ENCODE results near the gene RAD51B. TPM values are rescaled to one million over a fixed set of nuclear protein-coding genes. Genes with fewer than 3 reads are reported as not detected.

The RAD51B gene
- total RNA-seq, 1 experiment from 2014 or later = 14.2 TPM

- Mint-ChIP-seq H3K4me1 (peaks cover 12% of the 10 kb centered on the region), H3K27me3 (ENCODE audit: low read depth) (no peaks in the 10 kb centered on the region), H3K4me3 (no peak overlapping the region), H3K36me3 (no peaks in the 10 kb centered on the region), H3K9me3 (0 out of 2 replicates have a peak, but pooled peaks cover 4% of the 10 kb centered on the region), H3K27ac (no peak overlapping the region)
- ChIA-PET CTCF (no interaction called here), POLR2A (no interaction called here)
- ATAC-seq (no peak), DNase-seq (ENCODE audit: low spot score) (no peak)
- TF ChIP-seq GABPB1 (CRISPR knock-in tag; IDR thresholded peaks at IDR 0.05) (no peak), FOXP1 (CRISPR knock-in tag; IDR thresholded peaks at IDR 0.05; ENCODE audit: borderline replicate concordance) (no peak), NFE2L1 (CRISPR knock-in tag; IDR thresholded peaks at IDR 0.05) (no peak), CTCF (IDR thresholded peaks at IDR 0.05) (no peak), CREM (CRISPR knock-in tag; IDR thresholded peaks at IDR 0.05) (no peak)
Observed at GRCh38 chr14:68666899-68667298, 847.3 kb downstream of the RAD51B start.

DNA sequence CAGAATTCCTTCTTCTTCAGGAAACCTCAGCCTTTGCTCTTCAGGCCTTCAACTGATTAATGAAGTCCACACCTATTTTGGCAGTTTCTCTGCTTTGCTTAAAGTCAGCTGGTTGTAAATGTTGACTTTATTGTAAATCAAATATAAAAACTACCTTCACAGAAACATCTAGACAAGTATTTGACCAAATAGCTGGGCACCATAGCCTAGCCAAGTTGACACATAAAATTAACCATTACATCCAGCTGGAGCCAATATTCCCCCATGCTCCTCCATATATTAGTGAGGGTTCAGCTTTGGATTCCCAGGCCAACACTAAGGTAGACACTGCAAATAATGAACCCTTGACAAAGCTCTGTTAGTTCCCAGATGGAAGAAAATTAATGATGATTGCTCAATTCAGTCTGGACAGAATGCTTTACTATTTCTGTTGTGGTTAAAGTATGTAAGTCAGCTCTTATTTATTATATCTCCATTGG, 847.8 kb downstream of the RAD51B start:
- no peak for ATAC-seq
- H3K4me3 Mint-ChIP-seq = no peak overlapping the region
- peaks cover 10% of the 10 kb centered on the region for H3K4me1 Mint-ChIP-seq
- 0 out of 2 replicates have a peak, but pooled peaks cover 4% of the 10 kb centered on the region for H3K9me3 Mint-ChIP-seq
- no peak overlapping the region for H3K27ac Mint-ChIP-seq
- TF ChIP-seq, protein P1, sequence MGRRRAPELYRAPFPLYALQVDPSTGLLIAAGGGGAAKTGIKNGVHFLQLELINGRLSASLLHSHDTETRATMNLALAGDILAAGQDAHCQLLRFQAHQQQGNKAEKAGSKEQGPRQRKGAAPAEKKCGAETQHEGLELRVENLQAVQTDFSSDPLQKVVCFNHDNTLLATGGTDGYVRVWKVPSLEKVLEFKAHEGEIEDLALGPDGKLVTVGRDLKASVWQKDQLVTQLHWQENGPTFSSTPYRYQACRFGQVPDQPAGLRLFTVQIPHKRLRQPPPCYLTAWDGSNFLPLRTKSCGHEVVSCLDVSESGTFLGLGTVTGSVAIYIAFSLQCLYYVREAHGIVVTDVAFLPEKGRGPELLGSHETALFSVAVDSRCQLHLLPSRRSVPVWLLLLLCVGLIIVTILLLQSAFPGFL (CRISPR knock-in tag; IDR thresholded peaks at IDR 0.05; ENCODE audit: borderline replicate concordance) = no peak
- TF ChIP-seq ZNF671 (CRISPR knock-in tag; IDR thresholded peaks at IDR 0.05) (no peak), CREB1 (CRISPR knock-in tag; IDR thresholded peaks at IDR 0.05) (no peak), CBFB (CRISPR knock-in tag; IDR thresholded peaks at IDR 0.05; ENCODE audit: low read depth) (no peak), ZNF232 (CRISPR knock-in tag; IDR thresholded peaks at IDR 0.05) (no peak), CREM (CRISPR knock-in tag; IDR thresholded peaks at IDR 0.05) (no peak), GABPB1 (CRISPR knock-in tag; IDR thresholded peaks at IDR 0.05) (no peak), HMGXB4 (CRISPR knock-in tag; IDR thresholded peaks at IDR 0.05) (no peak), CTCF (IDR thresholded peaks at IDR 0.05) (no peak)
- POLR2A ChIA-PET = interaction anchor here (0.6 kb wide), 1 partner anchor 179 kb away, joined by 3 read pairs; no protein-coding TSS in a partner anchor
- H3K27me3 Mint-ChIP-seq (ENCODE audit: low read depth) = no peaks in the 10 kb centered on the region
- H3K36me3 Mint-ChIP-seq = no peaks in the 10 kb centered on the region
- DNase-seq (ENCODE audit: low spot score) = no peak
- CTCF ChIA-PET = no interaction called here

- Mint-ChIP-seq H3K36me3 (no peaks in the 10 kb centered on the region), H3K27ac (no peak overlapping the region), H3K4me1 (peaks cover 10% of the 10 kb centered on the region; the same call in 1 of the 2 replicates), H3K27me3 (ENCODE audit: low read depth) (no peaks in the 10 kb centered on the region), H3K9me3 (0 out of 2 replicates have a peak, but pooled peaks cover 4% of the 10 kb centered on the region), H3K4me3 (no peak overlapping the region)
- DNase-seq (ENCODE audit: low spot score) = no peak
- ChIA-PET CTCF (no interaction called here), POLR2A (interaction anchor here (0.6 kb wide), 1 partner anchor 179 kb away, joined by 3 read pairs; no protein-coding TSS in a partner anchor)
- no peak for ATAC-seq
- TF ChIP-seq MXD4 (CRISPR knock-in tag; IDR thresholded peaks at IDR 0.05; ENCODE audit: borderline replicate concordance) (no peak), SP1 (CRISPR knock-in tag; conservative IDR thresholded peaks at IDR 0.05) (no peak), GRHL2 (CRISPR knock-in tag; IDR thresholded peaks at IDR 0.05; ENCODE audit: insufficient replicate concordance, severe bottlenecking) (no peak), PRDM15 (CRISPR knock-in tag; IDR thresholded peaks at IDR 0.05) (no peak), ARID4B (CRISPR knock-in tag; IDR thresholded peaks at IDR 0.05; ENCODE audit: borderline replicate concordance) (no peak)
Observed at GRCh38 chr14:68668028-68668427, 848.4 kb downstream of the RAD51B start.
